Stomach (tissue), 4 donors: Measurements from ENCODE around the gene SFI1.

Source experiments
- POLR2A ChIP-seq, 4 donors: fragments of 450-650 bp; IDR thresholded peaks; one replicate each; pipeline ENCODE4 v1.6.1; 2016; ENCODE audit warnings: antibody characterized with exemption in 4 of 4, control low read depth in 2 of 4, mild to moderate bottlenecking in 1 of 4, moderate library complexity in 1 of 4
- POLR2AphosphoS5 ChIP-seq, 3 donors: sonication (generic); formaldehyde crosslinking; IDR thresholded peaks; one replicate each; pipeline ENCODE4 v1.6.1; 2016; ENCODE audit warnings: antibody characterized with exemption in 3 of 3
- TF ChIP-seq, protein P1 (sequence below), 7 experiments: fragments of 450-650 bp in 4 of 7; fragments of 200-600 bp in 3 of 7; sonication (generic) in 3 of 7; IDR thresholded peaks; one replicate each; pipeline ENCODE4 v1.5.1; 2016 to 2019; ENCODE audit warnings: antibody characterized with exemption in 7 of 7, control low read depth in 2 of 7, mild to moderate bottlenecking in 1 of 7

DNA sequence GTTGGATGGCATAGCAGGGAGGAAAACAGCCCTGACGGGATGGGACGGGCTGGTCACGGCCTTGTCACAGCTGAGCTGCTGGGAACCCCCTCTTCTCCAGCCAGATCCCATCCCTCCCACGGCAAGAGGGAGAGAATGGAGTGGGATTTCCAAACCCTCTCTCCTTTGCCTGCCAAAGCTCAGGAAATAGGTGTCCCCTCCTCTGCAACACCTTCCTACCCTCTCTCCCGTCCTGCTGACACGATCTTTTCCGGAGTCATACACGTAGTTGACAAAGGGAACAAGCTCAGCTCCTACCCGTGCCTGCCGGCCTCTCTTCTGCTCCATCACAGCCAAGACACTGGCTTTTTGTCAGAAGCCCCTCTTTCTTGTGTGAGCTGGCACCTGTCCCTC is 117.6 kb downstream of the SFI1 start:
- no peak for TF ChIP-seq POLR2A (IDR thresholded peaks at IDR 0.05)
- TF ChIP-seq, protein P1, sequence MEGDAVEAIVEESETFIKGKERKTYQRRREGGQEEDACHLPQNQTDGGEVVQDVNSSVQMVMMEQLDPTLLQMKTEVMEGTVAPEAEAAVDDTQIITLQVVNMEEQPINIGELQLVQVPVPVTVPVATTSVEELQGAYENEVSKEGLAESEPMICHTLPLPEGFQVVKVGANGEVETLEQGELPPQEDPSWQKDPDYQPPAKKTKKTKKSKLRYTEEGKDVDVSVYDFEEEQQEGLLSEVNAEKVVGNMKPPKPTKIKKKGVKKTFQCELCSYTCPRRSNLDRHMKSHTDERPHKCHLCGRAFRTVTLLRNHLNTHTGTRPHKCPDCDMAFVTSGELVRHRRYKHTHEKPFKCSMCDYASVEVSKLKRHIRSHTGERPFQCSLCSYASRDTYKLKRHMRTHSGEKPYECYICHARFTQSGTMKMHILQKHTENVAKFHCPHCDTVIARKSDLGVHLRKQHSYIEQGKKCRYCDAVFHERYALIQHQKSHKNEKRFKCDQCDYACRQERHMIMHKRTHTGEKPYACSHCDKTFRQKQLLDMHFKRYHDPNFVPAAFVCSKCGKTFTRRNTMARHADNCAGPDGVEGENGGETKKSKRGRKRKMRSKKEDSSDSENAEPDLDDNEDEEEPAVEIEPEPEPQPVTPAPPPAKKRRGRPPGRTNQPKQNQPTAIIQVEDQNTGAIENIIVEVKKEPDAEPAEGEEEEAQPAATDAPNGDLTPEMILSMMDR (IDR thresholded peaks at IDR 0.05): no peak
- TF ChIP-seq POLR2AphosphoS5 (IDR thresholded peaks at IDR 0.05): no peak
